SK-N-SH (cell line): ENCODE measurements around the gene DNASE1L2. TPM values are rescaled to one million over a fixed set of nuclear protein-coding genes. Genes with fewer than 3 reads are reported as not detected.
"Not testable (repeated sequence)": the region's sequence is repeated elsewhere in the genome, so short reads cannot be mapped to it uniquely, and the experiment has no call there.

Experiments
- CTCF ChIA-PET: fragments of 300-600, 350-600 bp; formaldehyde crosslinking; extraction: SDS; loops from one replicate; lab custom pipeline; 2021; lab: Yijun Ruan, JAX
- POLR2A ChIA-PET: fragments of 350-600 bp; sonication (Branson Sonifier 250); formaldehyde crosslinking; extraction: SDS; loops from one replicate; lab custom pipeline; 2020; ENCODE audit warnings: antibody characterized with exemption, inconsistent platforms; lab: Yijun Ruan, JAX
- DNase-seq: peaks from one replicate; pipeline ENCODE4 v3.0.0; 2012
- H2AFZ ChIP-seq: fragments of 200-600 bp; sonication (generic); 2 replicates; pipeline ENCODE4 v1.8.1; 2016; ENCODE audit warnings: antibody characterized with exemption, mild to moderate bottlenecking, low read depth
- H3F3A ChIP-seq: fragments of 200-600 bp; sonication (generic); replicated peaks from 2 replicates; pipeline ENCODE3; 2016; ENCODE audit warnings: antibody characterized with exemption, mild to moderate bottlenecking; ENCODE audit not compliant: insufficient read depth
- H3K27ac ChIP-seq, 2 experiments: fragments of 200-500 bp in 1 of 2; fragments of 200-600 bp in 1 of 2; sonication (Bioruptor generic) in 1 of 2; sonication (generic), shearing (Covaris generic) in 1 of 2; 2 replicates each; pipeline versions ENCODE4 v1.5.1 to v1.6.1; 2014 to 2016; ENCODE audit warnings: low read depth in 2 of 2, inconsistent platforms in 1 of 2, low read length in 1 of 2, mild to moderate bottlenecking in 1 of 2, mixed read lengths in 1 of 2
- H3K27me3 ChIP-seq: fragments of 200-600 bp; sonication (generic), shearing (Covaris generic); 2 replicates; pipeline ENCODE4 v1.6.1; 2016; ENCODE audit warnings: mixed run types; ENCODE audit not compliant: insufficient read depth
- H3K36me3 ChIP-seq, 2 experiments: fragments of 200-500 bp in 1 of 2; fragments of 200-600 bp in 1 of 2; sonication (Bioruptor generic) in 1 of 2; sonication (generic) in 1 of 2; replicated peaks in 1 of 2; 2 replicates each; pipeline versions ENCODE3 to v1.5.1; 2014 to 2016; ENCODE audit warnings: low read length in 1 of 2, mild to moderate bottlenecking in 1 of 2; ENCODE audit not compliant: insufficient read depth in 2 of 2, control insufficient read depth in 1 of 2
- H3K4me1 ChIP-seq, 2 experiments: fragments of 200-500 bp in 1 of 2; fragments of 200-600 bp in 1 of 2; sonication (Bioruptor generic) in 1 of 2; sonication (generic), shearing (Covaris generic) in 1 of 2; 2 replicates each; pipeline versions ENCODE4 v1.5.1 to v1.6.1; 2014 to 2016; ENCODE audit warnings: low read depth in 1 of 2, low read length in 1 of 2, mixed run types in 1 of 2; ENCODE audit not compliant: insufficient read depth in 2 of 2, control insufficient read depth in 1 of 2
- H3K4me2 ChIP-seq: fragments of 200-600 bp; sonication (generic), shearing (Covaris generic); 2 replicates; pipeline ENCODE4 v1.6.1; 2017; ENCODE audit warnings: mixed run types
- H3K4me3 ChIP-seq, 2 experiments: fragments of 200-500 bp in 1 of 2; fragments of 200-600 bp in 1 of 2; sonication (Bioruptor generic) in 1 of 2; sonication (generic), shearing (Covaris generic) in 1 of 2; 2 replicates each; pipeline versions ENCODE4 v1.5.1 to v1.8.1; 2014 to 2016; ENCODE audit warnings: low read depth in 2 of 2, inconsistent platforms in 1 of 2, low read length in 1 of 2, mild to moderate bottlenecking in 1 of 2, mixed read lengths in 1 of 2, moderate library complexity in 1 of 2
- H3K79me2 ChIP-seq: fragments of 200-600 bp; sonication (generic); 2 replicates; pipeline ENCODE4 v1.8.1; 2017; ENCODE audit warnings: mild to moderate bottlenecking; ENCODE audit not compliant: insufficient read depth
- H3K9ac ChIP-seq: fragments of 200-600 bp; sonication (generic); 2 replicates; pipeline ENCODE4 v1.6.1; 2017; ENCODE audit warnings: mixed run types
- H3K9me2 ChIP-seq: fragments of 200-600 bp; sonication (generic); 2 replicates; pipeline ENCODE4 v1.6.1; 2017; ENCODE audit warnings: mixed run types
- H3K9me3 ChIP-seq: fragments of 200-600 bp; sonication (generic); 2 replicates; pipeline ENCODE4 v1.6.1; 2017; ENCODE audit warnings: mixed run types, mild to moderate bottlenecking, moderate library complexity
- H4K20me1 ChIP-seq: fragments of 200-600 bp; sonication (generic); 2 replicates; pipeline ENCODE4 v1.6.1; 2017; ENCODE audit warnings: mild to moderate bottlenecking, mixed run types; ENCODE audit not compliant: insufficient read depth
- JUND ChIP-seq: IDR thresholded peaks from 2 replicates; pipeline ENCODE4 v1.4.0; 2012
- MEF2A ChIP-seq: IDR thresholded peaks from 2 replicates; pipeline ENCODE4 v1.4.0; 2012; ENCODE audit warnings: low read depth, borderline replicate concordance
- POLR2AphosphoS5 ChIP-seq: IDR thresholded peaks from 2 replicates; pipeline ENCODE4 v1.6.1; 2012; ENCODE audit warnings: low read depth, low read length
- SIN3A ChIP-seq: IDR thresholded peaks from 2 replicates; pipeline ENCODE4 v1.6.1; 2012; ENCODE audit warnings: low read depth, mild to moderate bottlenecking, low read length, moderate library complexity, borderline replicate concordance
- WGBS: methylation state at CpG from one replicate; pipeline ENCODE4 v1.1.6; 2017; ENCODE audit warnings: low lambda C conversion rate; 5-methylcytosine and 5-hydroxymethylcytosine counted together
- polyA plus RNA-seq, 3 experiments: library from polyadenylated mRNA; depleted of rRNA; stranded (reverse); fragments of >200 nt; gene quantifications; 2 replicates each; pipeline ENCODE4 v1.2.3, GENCODE V29; 2012

DNASE1L2 gene
- polyA plus RNA-seq, 1 of the 3 experiments (the other 2 are of a cell fraction), result 2.5 TPM

GRCh38 chr16:2238150-2238837 is 2.0 kb downstream of the DNASE1L2 start:
- Histone ChIP-seq H3K9me3 (no peaks in the 10 kb centered on the region), H3F3A (peaks cover 10% of the 10 kb centered on the region), H3K79me2 (no peaks in the 10 kb centered on the region), H2AFZ (no peak overlapping the region), H3K27ac (no peak overlapping the region), H3K4me2 (no peak overlapping the region), H3K4me3 (no peak overlapping the region), H3K9ac (no peak overlapping the region), H3K9me2 (no peaks in the 10 kb centered on the region), H3K4me1 (peaks cover 0 to 3% of the 10 kb centered on the region in 2 experiments; a peak in 1 of 4 replicates), H3K27me3 (no peaks in the 10 kb centered on the region), H4K20me1 (no peaks in the 10 kb centered on the region), H3K36me3 (peaks cover 8 to 38% of the 10 kb centered on the region in 2 experiments)
- ChIA-PET POLR2A (interaction anchor here (1.0 to 1.9 kb wide), 2 partner anchors 8 to 13 kb away, joined by 3 to 5 read pairs; partner anchors contain the start of gene ECI1), CTCF (interaction anchor here (0.9 to 1.2 kb wide), 2 partner anchors 13 to 235 kb away, joined by 5 read pairs; partner anchors contain the start of gene ECI1)
- peak; percentile 42 for DNase-seq
- WGBS, result 88% methylated on average over 5 of the region's 18 CpGs
- TF ChIP-seq POLR2AphosphoS5, result peak; percentile 5; the same call in 1 of the 2 replicates
- no peak for TF ChIP-seq MEF2A

- no peak overlapping the region for H2AFZ ChIP-seq
- peaks cover 0 to 3% of the 10 kb centered on the region in 2 experiments; a peak in 1 of 4 replicates for H3K4me1 ChIP-seq
- H3K27me3 ChIP-seq, result no peaks in the 10 kb centered on the region
- H3K9ac ChIP-seq, result no peak overlapping the region
- H3K9me2 ChIP-seq, result no peaks in the 10 kb centered on the region
- TF ChIP-seq SIN3A, result no peak
- peak; percentile 7; the same call in 1 of the 2 replicates for TF ChIP-seq JUND
- 0 out of 2 replicates have a peak, but pooled peaks have one; percentile 3 for TF ChIP-seq POLR2AphosphoS5
- H3K27ac ChIP-seq, result no peak overlapping the region
- H3K4me2 ChIP-seq, result no peak overlapping the region
- no peak overlapping the region for H3K4me3 ChIP-seq
- WGBS, result 89% methylated on average over 7 of the region's 15 CpGs
- peak; percentile 37 for DNase-seq
- ChIA-PET CTCF (interaction anchor here (0.9 to 1.2 kb wide), 2 partner anchors 13 to 236 kb away, joined by 5 read pairs; partner anchors contain the start of gene ECI1), POLR2A (interaction anchor here (1.0 to 1.9 kb wide), 2 partner anchors 8 to 12 kb away, joined by 3 to 5 read pairs; partner anchors contain the start of gene ECI1)
- H3K79me2 ChIP-seq, result no peaks in the 10 kb centered on the region
- peaks cover 8 to 32% of the 10 kb centered on the region in 2 experiments for H3K36me3 ChIP-seq
- H3K9me3 ChIP-seq, result no peaks in the 10 kb centered on the region
- peaks cover 10% of the 10 kb centered on the region for H3F3A ChIP-seq
- no peaks in the 10 kb centered on the region for H4K20me1 ChIP-seq
Measured at GRCh38 chr16:2238838-2239675, 2.8 kb downstream of the DNASE1L2 start.

GRCh38 chr16:2240331-2240730 is 4.1 kb downstream of the DNASE1L2 start:
- DNase-seq, H3F3A ChIP-seq, H3K4me1 ChIP-seq, H3K27me3 ChIP-seq, H3K4me2 ChIP-seq, H3K9me2 ChIP-seq, H3K79me2 ChIP-seq, H3K27ac ChIP-seq, H3K9ac ChIP-seq, H3K4me3 ChIP-seq, H3K9me3 ChIP-seq, H2AFZ ChIP-seq, H4K20me1 ChIP-seq: not testable (repeated sequence)
- ChIA-PET CTCF (interaction anchor here (2.4 kb wide), 1 partner anchor 11 kb away, joined by 8 read pairs; the partner anchor contains the start of gene ECI1), POLR2A (interaction anchor here (1.3 kb wide), 1 partner anchor 11 kb away, joined by 3 read pairs; the partner anchor contains the start of gene ECI1)
- H3K36me3 ChIP-seq, result peaks cover 8 to 31% of the 10 kb centered on the region in 2 experiments
- 85% methylated on average over 9 of the region's 9 CpGs for WGBS
